ENCODE data around the gene SLC39A7. TPM values are rescaled to one million over a fixed set of nuclear protein-coding genes. Genes with fewer than 3 reads are reported as not detected.

SLC39A7 gene
- total RNA-seq (129 and 138 TPM in 2 replicates), polyA plus RNA-seq (92.2 and 99.8 TPM in 2 replicates), polyA minus RNA-seq (116 and 119 TPM in 2 replicates), Bru-seq, nascent RNA (percentile 85 among the genes with signal in this experiment), BruChase-seq, experiment 1, labeled RNA remaining after a 6-hour chase (percentile 99 among the genes with signal in this experiment), BruChase-seq, experiment 2, labeled RNA remaining after a 2-hour chase (percentile 97 among the genes with signal in this experiment)
- 120 and 121 TPM in 2 replicates for polyA plus RNA-seq (2011; cell fraction: cytosol; rRNA removed)
- 97.1 and 112 TPM in 2 replicates for polyA plus RNA-seq (2011; cell fraction: nucleus; rRNA removed)
- polyA plus RNA-seq (2012), result 127 and 132 TPM in 2 replicates
- 34.0 TPM for polyA minus RNA-seq (2011; cell fraction: cytosol; rRNA and poly(A)+ RNA removed)
- 29.3 and 30.3 TPM in 2 replicates for polyA minus RNA-seq (2011; cell fraction: nucleus; rRNA and poly(A)+ RNA removed)
- long read RNA-seq, transcript SLC39A7-201 (8 exons, 2,153 nt), result major isoform, 12 of 60 reads
- long read RNA-seq, transcript SLC39A7-202 (7 exons, 2,409 nt), result minor isoform, 9 of 60 reads
- long read RNA-seq, partial matches to known transcripts, result 38 of 60 reads
- long read RNA-seq, other reads (novel, unspliced or antisense), result 1 of 60 reads

GRCh38 chr6:33200219-33201146 lies at the start of gene SLC39A7, which contains the start of gene RXRB:
Gene SLC39A7 (plus strand): TSS chr6:33200867. CDS start chr6:33201246, 379 bp downstream.
Gene RXRB (minus strand): TSS chr6:33200665. CDS start chr6:33200476, 189 bp downstream.
- peaks cover 12 to 28% of the 10 kb centered on the region in 2 experiments for H3K36me3 ChIP-seq (ENCODE audit: control insufficient read depth in 2 of 2, extremely low read depth in 1 of 2, insufficient read depth in 2 of 2, low read length in 2 of 2)

More at GRCh38 chr6:33200219-33201146, at the start of gene SLC39A7, which contains the start of gene RXRB:
- H3K27ac ChIP-seq (ENCODE audit: insufficient read depth, low read depth, low read length), result peak within 1 kb of the TSS; percentile 95
- peaks cover 30% of the 10 kb centered on the region for H3K4me1 ChIP-seq (ENCODE audit: control insufficient read depth, extremely low read depth, insufficient read depth, low read length)
- peak; percentile 99 for FAIRE-seq
- H3K27me3 ChIP-seq (ENCODE audit: control insufficient read depth in 2 of 2, insufficient read depth in 2 of 2, low read length in 2 of 2), result no peaks in the 10 kb centered on the region
- H3K4me3 ChIP-seq (replicated peaks in 1 of 3; ENCODE audit: insufficient read depth in 1 of 3, low read depth in 1 of 3, low read length in 3 of 3), result peak within 1 kb of the TSS; percentile 75 to 92 (median 76)
- peak within 1 kb of the TSS; percentile 84 for H2AFZ ChIP-seq (ENCODE audit: low read depth, low read length)
- H3K4me2 ChIP-seq (ENCODE audit: insufficient read depth, low read length), result peak within 1 kb of the TSS; percentile 95
- no peaks in the 10 kb centered on the region for H3K9me1 ChIP-seq (replicated peaks; ENCODE audit: control insufficient read depth, extremely low read depth, insufficient read depth, low read length)
- dilution Hi-C loops (cut with MboI; ENCODE audit: extremely low pct_ligation_motif_present, low sequenced_read_pairs), result no loop called here
- ChIA-PET POLR2A (no interaction called here), CTCF (interaction anchor here (1.3 kb wide), 1 partner anchor 39 kb away, joined by 4 read pairs; no protein-coding TSS in a partner anchor)
- TF ChIP-seq MAX (IDR thresholded peaks at IDR 0.05; ENCODE audit: insufficient read depth, insufficient read length) (no peak), POLR2A (IDR thresholded peaks at IDR 0.05; ENCODE audit: low read depth, low read length) (peak; percentile 77), POLR2AphosphoS5 (IDR thresholded peaks at IDR 0.05; ENCODE audit: insufficient read depth, low read depth, low read length) (peak; percentile 38), GATA2 (IDR thresholded peaks at IDR 0.05; ENCODE audit: insufficient read depth, insufficient read length, low read depth, low read length) (no peak), FOS (IDR thresholded peaks at IDR 0.05; ENCODE audit: borderline replicate concordance, insufficient read depth, low read length) (no peak), CTCF (IDR thresholded peaks at IDR 0.05; ENCODE audit: extremely low read depth in 1 of 2, insufficient read depth in 1 of 2, low read depth in 1 of 2, low read length in 2 of 2) (no peak)
- peak within 1 kb of the TSS; percentile 99 for H3K9ac ChIP-seq (replicated peaks; ENCODE audit: extremely low read depth, insufficient read depth, low read length)
- H3K79me2 ChIP-seq (ENCODE audit: control insufficient read depth, insufficient read depth, low read length), result peaks cover 40% of the 10 kb centered on the region
- intact Hi-C loops (cut with micrococcal nuclease), result loop anchor here (1.0 to 5.0 kb wide), 5 partner anchors 49 to 228 kb away; partner anchors contain the start of genes RPS18 and TAPBP
- DNase-seq (ENCODE audit: low read depth, low spot score), result peak; percentile 100
- no peaks in the 10 kb centered on the region for H4K20me1 ChIP-seq (replicated peaks; ENCODE audit: control insufficient read depth, extremely low read depth, insufficient read depth, low read length)
- no peaks in the 10 kb centered on the region for H3K9me3 ChIP-seq (replicated peaks; ENCODE audit: control insufficient read depth, insufficient read depth, low read length)
- no TSS peak for BruUV-seq (replicated peaks)

Data from endothelial cell of umbilical vein (primary cell).